Lung (tissue), 12 donors: ENCODE results near the gene AQP12B. TPM values are rescaled to one million over a fixed set of nuclear protein-coding genes. Genes with fewer than 3 reads are reported as not detected.
"Not testable (repeated sequence)": the region's sequence is repeated elsewhere in the genome, so short reads cannot be mapped to it uniquely, and the experiment has no call there.

ENCODE experiments used
- ATAC-seq: fragments of 200-7000 bp; cut with Tn5 transposase; one replicate; pipeline ENCODE4 v1.9.1; 2020; ENCODE audit warnings: moderate number of reproducible peaks; ENCODE audit not compliant: insufficient read depth, low FRiP score
- DNase-seq, 3 donors: peaks; one replicate each; pipeline ENCODE4 v3.0.0-alpha.2; 2013 to 2017
- H3K27ac ChIP-seq, 2 donors: one replicate each; pipeline ENCODE4 v1.5.1; 2013; ENCODE audit warnings: mild to moderate bottlenecking in 2 of 2, moderate library complexity in 2 of 2, control low read depth in 1 of 2, inconsistent platforms in 1 of 2, low read depth in 1 of 2, low read length in 1 of 2
- H3K27me3 ChIP-seq, 3 donors: one replicate each; pipeline ENCODE4 v1.5.1; 2013; ENCODE audit warnings: low read length in 2 of 3; ENCODE audit not compliant: control insufficient read depth in 3 of 3, insufficient read depth in 3 of 3
- H3K36me3 ChIP-seq, 4 donors: one replicate each; pipeline ENCODE4 v1.5.1; 2013; ENCODE audit warnings: low read length in 4 of 4, mild to moderate bottlenecking in 1 of 4, moderate library complexity in 1 of 4; ENCODE audit not compliant: control insufficient read depth in 4 of 4, insufficient read depth in 4 of 4
- H3K4me1 ChIP-seq, 5 donors: one replicate each; pipeline ENCODE4 v1.5.1; 2013; ENCODE audit warnings: low read length in 5 of 5, mild to moderate bottlenecking in 2 of 5, moderate library complexity in 1 of 5; ENCODE audit not compliant: control insufficient read depth in 5 of 5, insufficient read depth in 5 of 5
- H3K4me3 ChIP-seq: one replicate; pipeline ENCODE4 v1.5.1; 2013; ENCODE audit warnings: mild to moderate bottlenecking, control low read depth, moderate library complexity
- H3K9ac ChIP-seq, 2 donors: one replicate each; pipeline ENCODE4 v1.5.1; 2013; ENCODE audit warnings: low read length in 2 of 2, control low read depth in 1 of 2; ENCODE audit not compliant: insufficient read depth in 1 of 2
- H3K9me3 ChIP-seq, 4 donors: one replicate each; pipeline ENCODE4 v1.5.1; 2013; ENCODE audit warnings: low read length in 3 of 4, mild to moderate bottlenecking in 1 of 4, moderate library complexity in 1 of 4; ENCODE audit not compliant: control insufficient read depth in 4 of 4, insufficient read depth in 3 of 4
- WGBS, 2 donors: extraction: QIAGEN DNeasy Blood & Tissue Kit; methylation state at CpG; one replicate each; pipeline ENCODE4 v1.1.7; 2013; 5-methylcytosine and 5-hydroxymethylcytosine counted together
- polyA plus RNA-seq, 2 donors: library from polyadenylated mRNA; stranded (reverse); fragments of 200-250 nt; gene quantifications; one replicate each; pipeline ENCODE4 v1.2.1, GENCODE V29; 2013
- total RNA-seq, 2 donors: library from RNA; depleted of rRNA in 1 of 2; stranded (reverse); fragments of >200 nt in 1 of 2; gene quantifications; one replicate each; pipeline ENCODE4 v1.2.1, GENCODE V29; 2014 to 2021
- TF ChIP-seq, protein P1 (sequence below): IDR thresholded peaks from 2 replicates; pipeline ENCODE4 v1.5.1; 2012; ENCODE audit warnings: mild to moderate bottlenecking; ENCODE audit errors: control extremely low read depth, extremely low read depth
- donor health status: control.
- donor health status: control.
- donor health status: Bipolar disorder and iron deficiency.
- donor health status: healthy.
- donor health status: DM: yes; HTN: yes; CAD: no.

AQP12B gene
- total and polyA plus RNA-seq, 4 donors = 0.15 TPM; not detected in 3

DNA sequence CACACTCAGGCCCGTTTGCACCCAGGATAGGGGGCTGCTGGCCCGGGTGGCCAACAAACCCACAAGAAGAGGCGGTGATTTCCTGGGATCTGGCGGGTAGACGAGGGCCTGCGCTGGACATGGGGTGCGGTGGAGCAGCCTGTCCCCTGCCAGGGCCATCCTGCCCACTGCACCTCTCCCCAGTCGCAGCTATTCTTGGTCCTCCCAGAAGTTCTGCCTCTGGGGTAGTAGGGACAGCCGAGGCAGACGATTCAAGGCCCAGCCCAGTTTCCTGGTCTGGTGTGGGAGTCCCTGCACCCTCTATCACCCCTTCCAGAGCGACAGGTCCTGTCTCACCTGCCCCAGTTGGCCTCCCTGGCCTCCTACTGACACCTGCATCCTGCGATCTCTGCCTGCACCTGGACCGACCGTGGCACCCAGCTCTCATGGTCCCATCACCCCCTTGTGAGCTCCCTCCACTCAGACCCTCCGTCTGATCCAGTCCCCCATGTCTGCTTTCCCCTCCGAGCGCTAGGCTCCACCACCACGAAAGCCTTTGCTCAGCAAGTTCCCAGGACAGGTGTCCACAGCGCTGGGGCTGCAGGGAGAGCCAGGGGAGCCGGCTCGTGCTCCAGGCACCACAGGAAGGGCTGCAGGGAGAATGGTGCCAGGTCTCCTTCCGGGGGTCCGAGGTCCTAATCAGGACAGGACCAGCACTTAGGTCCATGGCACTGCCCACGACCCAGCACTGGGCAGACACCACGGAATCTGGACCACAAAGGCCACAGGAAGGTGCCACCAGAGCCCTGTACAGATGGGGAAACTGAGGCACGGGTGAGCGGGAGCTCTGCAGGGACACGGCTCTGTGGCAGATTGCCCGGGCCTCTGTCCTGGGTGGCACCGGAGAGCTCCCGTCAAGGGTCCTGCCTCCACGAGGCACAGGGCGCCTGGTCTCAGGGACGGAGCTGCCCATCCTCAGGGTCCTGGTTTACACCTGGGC, 10.2 kb upstream of the AQP12B start:
- not testable (repeated sequence) for H3K36me3 ChIP-seq, ATAC-seq, H3K27ac ChIP-seq, H3K4me1 ChIP-seq, H3K9ac ChIP-seq, H3K27me3 ChIP-seq, H3K4me3 ChIP-seq, H3K9me3 ChIP-seq, DNase-seq
- WGBS, 2 donors = 80 to 81% methylated on average over 11 to 17 of the region's 34 CpGs

DNA sequence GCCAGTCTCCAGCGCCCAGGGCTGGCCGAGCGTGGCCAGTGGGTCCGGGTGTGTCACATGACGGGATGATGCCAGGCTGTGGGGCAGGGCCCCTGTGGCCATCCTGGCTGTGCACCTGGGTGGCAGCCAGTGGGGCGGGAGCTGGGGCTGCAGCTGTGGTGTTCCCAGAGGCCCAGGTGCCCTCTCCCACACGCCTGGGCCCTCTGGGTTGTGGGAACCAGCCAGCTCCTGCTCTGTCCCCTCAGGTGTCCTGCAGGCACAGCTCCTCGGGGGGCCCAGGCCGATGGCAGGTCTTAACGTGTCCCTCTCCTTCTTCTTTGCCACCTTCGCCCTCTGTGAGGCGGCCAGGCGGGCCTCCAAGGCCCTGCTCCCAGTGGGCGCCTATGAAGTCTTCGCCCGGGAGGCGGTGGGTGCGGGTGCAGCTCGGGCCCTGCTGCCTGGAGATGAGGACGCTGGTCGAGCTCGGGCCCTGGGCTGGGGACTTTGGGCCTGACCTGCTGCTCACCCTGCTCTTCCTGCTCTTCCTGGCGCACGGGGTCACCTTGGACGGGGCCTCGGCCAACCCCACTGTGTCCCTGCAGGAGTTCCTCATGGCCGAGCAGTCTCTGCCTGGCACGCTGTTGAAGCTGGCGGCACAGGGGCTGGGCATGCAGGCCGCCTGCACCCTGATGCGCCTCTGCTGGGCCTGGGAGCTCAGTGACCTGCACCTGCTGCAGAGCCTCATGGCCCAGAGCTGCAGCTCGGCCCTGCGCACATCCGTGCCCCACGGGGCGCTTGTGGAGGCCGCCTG, 9.1 kb upstream of the AQP12B start, which contains the start of gene AQP12A:
Gene AQP12A (plus strand): TSS at position 236 of the 790 bp plus-strand sequence. CDS start 48 bp downstream, at position 284.
- DNase-seq = peak in 1 of 3 donors; percentile 10
- H3K9me3 ChIP-seq, H3K36me3 ChIP-seq, H3K4me3 ChIP-seq, H3K9ac ChIP-seq, H3K27me3 ChIP-seq, ATAC-seq, H3K27ac ChIP-seq, H3K4me1 ChIP-seq: not testable (repeated sequence)
- WGBS, 2 donors = 88 to 92% methylated on average over 6 to 33 of the region's 37 CpGs

- not testable (repeated sequence) for H3K9me3 ChIP-seq, ATAC-seq, DNase-seq, H3K4me3 ChIP-seq, H3K27me3 ChIP-seq, H3K4me1 ChIP-seq, H3K9ac ChIP-seq, H3K27ac ChIP-seq, H3K36me3 ChIP-seq
- WGBS, 2 donors = 50 to 57% methylated on average over 1 of the region's 2 CpGs
Observed at GRCh38 chr2:240691075-240691427, 8.4 kb upstream of the AQP12B start.

- DNase-seq, H3K4me1 ChIP-seq, H3K27me3 ChIP-seq, H3K27ac ChIP-seq, H3K4me3 ChIP-seq, ATAC-seq, H3K36me3 ChIP-seq, H3K9me3 ChIP-seq, H3K9ac ChIP-seq: not testable (repeated sequence)
- WGBS, 2 donors = 70 to 81% methylated on average over 5 to 8 of the region's 18 CpGs
Observed at GRCh38 chr2:240690421-240691074, 7.9 kb upstream of the AQP12B start.

DNA sequence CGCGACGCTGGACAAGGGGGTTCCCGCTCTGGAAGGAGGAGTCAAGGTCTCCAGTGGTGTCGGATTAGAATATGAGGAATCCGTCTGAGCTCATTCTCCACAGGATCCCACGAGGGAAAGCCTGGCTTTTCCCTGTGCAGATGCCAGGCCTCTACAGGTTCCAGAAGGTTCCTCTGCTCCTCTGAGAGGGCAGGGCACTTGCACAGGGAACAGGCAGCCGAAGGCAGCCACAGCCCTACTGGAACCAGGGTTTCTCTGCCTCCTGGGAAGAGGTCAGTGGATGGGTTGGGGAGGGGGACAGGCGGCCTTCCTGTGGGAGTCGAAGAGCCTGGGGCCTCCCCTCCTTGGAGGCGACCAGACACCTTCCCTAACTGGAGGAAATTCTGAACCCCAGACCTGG, 7.3 kb upstream of the AQP12B start:
- Histone ChIP-seq H3K9ac (no peak overlapping the region), H3K4me3 (no peak overlapping the region), H3K27me3 (no peaks in the 10 kb centered on the region), H3K9me3 (no peaks in the 10 kb centered on the region), H3K27ac (no peak overlapping the region), H3K36me3 (no peaks in the 10 kb centered on the region), H3K4me1 (no peaks in the 10 kb centered on the region)
- ATAC-seq = no peak
- TF ChIP-seq, protein P1, sequence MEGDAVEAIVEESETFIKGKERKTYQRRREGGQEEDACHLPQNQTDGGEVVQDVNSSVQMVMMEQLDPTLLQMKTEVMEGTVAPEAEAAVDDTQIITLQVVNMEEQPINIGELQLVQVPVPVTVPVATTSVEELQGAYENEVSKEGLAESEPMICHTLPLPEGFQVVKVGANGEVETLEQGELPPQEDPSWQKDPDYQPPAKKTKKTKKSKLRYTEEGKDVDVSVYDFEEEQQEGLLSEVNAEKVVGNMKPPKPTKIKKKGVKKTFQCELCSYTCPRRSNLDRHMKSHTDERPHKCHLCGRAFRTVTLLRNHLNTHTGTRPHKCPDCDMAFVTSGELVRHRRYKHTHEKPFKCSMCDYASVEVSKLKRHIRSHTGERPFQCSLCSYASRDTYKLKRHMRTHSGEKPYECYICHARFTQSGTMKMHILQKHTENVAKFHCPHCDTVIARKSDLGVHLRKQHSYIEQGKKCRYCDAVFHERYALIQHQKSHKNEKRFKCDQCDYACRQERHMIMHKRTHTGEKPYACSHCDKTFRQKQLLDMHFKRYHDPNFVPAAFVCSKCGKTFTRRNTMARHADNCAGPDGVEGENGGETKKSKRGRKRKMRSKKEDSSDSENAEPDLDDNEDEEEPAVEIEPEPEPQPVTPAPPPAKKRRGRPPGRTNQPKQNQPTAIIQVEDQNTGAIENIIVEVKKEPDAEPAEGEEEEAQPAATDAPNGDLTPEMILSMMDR = no peak
- 75 to 76% methylated on average over 10 to 11 of the region's 11 CpGs for WGBS, 2 donors
- DNase-seq = no peak
